ENCODE data around the gene RBMS1. TPM values are rescaled to one million over a fixed set of nuclear protein-coding genes. Genes with fewer than 3 reads are reported as not detected.

RBMS1 gene
- total and polyA plus RNA-seq, 4 donors, result 49.5 to 215 (median 76.3) TPM

- ATAC-seq (ENCODE audit: insufficient read depth, low FRiP score), result no peak
- Histone ChIP-seq H3K9ac (ENCODE audit: insufficient read depth in 1 of 2, low read length in 2 of 2) (no peak overlapping the region), H3K9me3 (ENCODE audit: control insufficient read depth in 4 of 4, insufficient read depth in 3 of 4, low read length in 3 of 4) (no peaks in the 10 kb centered on the region), H3K27me3 (ENCODE audit: control insufficient read depth in 3 of 3, insufficient read depth in 3 of 3, low read length in 2 of 3) (no peaks in the 10 kb centered on the region), H3K4me1 (ENCODE audit: control insufficient read depth in 5 of 5, insufficient read depth in 5 of 5, low read length in 5 of 5) (peaks cover 0 to 33% (median 4%) of the 10 kb centered on the region in 5 donors), H3K27ac (ENCODE audit: low read depth in 1 of 2, low read length in 1 of 2) (peak overlapping the region in 1 of 2 donors; percentile 57), H3K4me3 (no peak overlapping the region), H3K36me3 (ENCODE audit: control insufficient read depth in 4 of 4, insufficient read depth in 4 of 4, low read length in 4 of 4) (peaks cover 7 to 33% (median 10%) of the 10 kb centered on the region in 4 donors)
- 82 to 87% methylated on average over 2 of the region's 2 CpGs for WGBS, 2 donors
- TF ChIP-seq CTCF (IDR thresholded peaks at IDR 0.05; ENCODE audit: control extremely low read depth, extremely low read depth), result no peak
- no peak for DNase-seq
These were observed 190.5 kb downstream of the RBMS1 start for GRCh38 chr2:160303076-160303475.

- 83 to 97% methylated on average over 2 of the region's 2 CpGs for WGBS, 2 donors
- TF ChIP-seq CTCF (IDR thresholded peaks at IDR 0.05; ENCODE audit: control extremely low read depth, extremely low read depth), result no peak
- DNase-seq (no peak), ATAC-seq (ENCODE audit: insufficient read depth, low FRiP score) (no peak)
- no peak overlapping the region for H3K27ac ChIP-seq (ENCODE audit: low read depth in 1 of 2, low read length in 1 of 2)
- H3K9ac ChIP-seq (ENCODE audit: insufficient read depth in 1 of 2, low read length in 2 of 2), result no peak overlapping the region
- peaks cover 0 to 33% (median 1%) of the 10 kb centered on the region in 5 donors for H3K4me1 ChIP-seq (ENCODE audit: control insufficient read depth in 5 of 5, insufficient read depth in 5 of 5, low read length in 5 of 5)
- H3K9me3 ChIP-seq (ENCODE audit: control insufficient read depth in 4 of 4, insufficient read depth in 3 of 4, low read length in 3 of 4), result no peaks in the 10 kb centered on the region
- H3K4me3 ChIP-seq, result no peak overlapping the region
- H3K27me3 ChIP-seq (ENCODE audit: control insufficient read depth in 3 of 3, insufficient read depth in 3 of 3, low read length in 2 of 3), result no peaks in the 10 kb centered on the region
- peaks cover 7 to 45% (median 16%) of the 10 kb centered on the region in 4 donors for H3K36me3 ChIP-seq (ENCODE audit: control insufficient read depth in 4 of 4, insufficient read depth in 4 of 4, low read length in 4 of 4)
These were observed 192.2 kb downstream of the RBMS1 start for GRCh38 chr2:160301420-160301819.

- TF ChIP-seq CTCF (IDR thresholded peaks at IDR 0.05; ENCODE audit: control extremely low read depth, extremely low read depth), result no peak
- no peaks in the 10 kb centered on the region for H3K9me3 ChIP-seq (ENCODE audit: control insufficient read depth in 4 of 4, insufficient read depth in 3 of 4, low read length in 3 of 4)
- no peaks in the 10 kb centered on the region for H3K27me3 ChIP-seq (ENCODE audit: control insufficient read depth in 3 of 3, insufficient read depth in 3 of 3, low read length in 2 of 3)
- H3K9ac ChIP-seq (ENCODE audit: insufficient read depth in 1 of 2, low read length in 2 of 2), result no peak overlapping the region
- ATAC-seq (ENCODE audit: insufficient read depth, low FRiP score) (no peak), DNase-seq (no peak)
- peak overlapping the region in 1 of 2 donors; percentile 50 for H3K27ac ChIP-seq (ENCODE audit: low read depth in 1 of 2, low read length in 1 of 2)
- H3K36me3 ChIP-seq (ENCODE audit: control insufficient read depth in 4 of 4, insufficient read depth in 4 of 4, low read length in 4 of 4), result peaks cover 9 to 41% (median 17%) of the 10 kb centered on the region in 4 donors
- 88 to 100% methylated on average over 1 of the region's 1 CpG for WGBS, 2 donors
- peaks cover 0 to 31% (median 6%) of the 10 kb centered on the region in 5 donors for H3K4me1 ChIP-seq (ENCODE audit: control insufficient read depth in 5 of 5, insufficient read depth in 5 of 5, low read length in 5 of 5)
- H3K4me3 ChIP-seq, result no peak overlapping the region
These were observed 193.4 kb downstream of the RBMS1 start for GRCh38 chr2:160300203-160300602.

DNA sequence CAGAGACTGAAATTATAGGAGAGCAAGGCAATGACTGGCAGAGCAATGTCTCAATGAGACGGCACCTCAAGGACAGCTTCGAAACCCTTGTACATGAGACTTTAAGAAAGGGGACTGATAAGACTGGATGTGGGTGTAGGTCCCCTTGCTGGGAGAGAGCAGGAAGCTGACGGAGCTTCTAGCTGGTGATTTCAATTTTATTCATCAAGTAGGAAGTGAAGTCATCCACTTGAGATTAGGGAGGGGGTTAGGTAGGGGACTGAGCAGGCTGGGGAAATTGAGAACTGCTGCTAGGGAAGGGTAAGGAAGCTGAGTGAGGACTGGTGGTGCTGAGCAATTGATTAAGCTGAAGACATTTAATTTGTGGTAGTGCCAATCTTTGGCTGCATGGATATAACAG is 194.1 kb downstream of the RBMS1 start:
- ATAC-seq (ENCODE audit: insufficient read depth, low FRiP score), result peak; percentile 37
- H3K36me3 ChIP-seq (ENCODE audit: control insufficient read depth in 4 of 4, insufficient read depth in 4 of 4, low read length in 4 of 4), result peaks cover 9 to 41% (median 17%) of the 10 kb centered on the region in 4 donors
- no peak for TF ChIP-seq CTCF (IDR thresholded peaks at IDR 0.05; ENCODE audit: control extremely low read depth, extremely low read depth)

More for the DNA sequence above, 194.1 kb downstream of the RBMS1 start:
- Histone ChIP-seq H3K9me3 (ENCODE audit: control insufficient read depth in 4 of 4, insufficient read depth in 3 of 4, low read length in 3 of 4) (no peaks in the 10 kb centered on the region), H3K27me3 (ENCODE audit: control insufficient read depth in 3 of 3, insufficient read depth in 3 of 3, low read length in 2 of 3) (no peaks in the 10 kb centered on the region), H3K9ac (ENCODE audit: insufficient read depth in 1 of 2, low read length in 2 of 2) (no peak overlapping the region), H3K27ac (ENCODE audit: low read depth in 1 of 2, low read length in 1 of 2) (peak overlapping the region in 1 of 2 donors; percentile 50), H3K4me3 (no peak overlapping the region), H3K4me1 (ENCODE audit: control insufficient read depth in 5 of 5, insufficient read depth in 5 of 5, low read length in 5 of 5) (peaks cover 0 to 33% (median 11%) of the 10 kb centered on the region in 5 donors)
- no peak for DNase-seq
- 69 to 75% methylated on average over 3 of the region's 3 CpGs for WGBS, 2 donors

All from lung (tissue), 12 donors.